Esophagus squamous epithelium (tissue), 5 donors: ENCODE results near the gene STING1. TPM values are rescaled to one million over a fixed set of nuclear protein-coding genes. Genes with fewer than 3 reads are reported as not detected.
"Not testable (repeated sequence)": the region's sequence is repeated elsewhere in the genome, so short reads cannot be mapped to it uniquely, and the experiment has no call there.

Experiments
- DNase-seq: peaks from one replicate; lab custom pipeline; 2025; lab: John Stamatoyannopoulos, UW
- H3K27ac ChIP-seq, 4 donors: fragments of 200-600 bp; sonication (generic); one replicate each; pipeline ENCODE4 v1.5.1; 2016 to 2019; ENCODE audit warnings: mild to moderate bottlenecking in 1 of 4
- H3K27me3 ChIP-seq, 4 donors: fragments of 200-600 bp; sonication (generic); 1 replicate in 3 of 4; 2 replicates in 1 of 4; pipeline versions ENCODE4 v1.5.1 to v1.6.0; 2017 to 2021; ENCODE audit warnings: antibody characterized with exemption in 1 of 4
- H3K36me3 ChIP-seq, 3 donors: fragments of 200-600 bp; sonication (generic); one replicate each; pipeline ENCODE4 v1.5.1; 2016 to 2019
- H3K4me1 ChIP-seq, 3 donors: fragments of 200-600 bp; sonication (generic); one replicate each; pipeline ENCODE4 v1.5.1; 2017 to 2019
- H3K4me3 ChIP-seq, 4 donors: fragments of 200-600 bp; sonication (generic); 1 replicate in 3 of 4; 2 replicates in 1 of 4; pipeline ENCODE4 v1.5.1; 2016 to 2019; ENCODE audit warnings: mild to moderate bottlenecking in 2 of 4, moderate library complexity in 1 of 4
- H3K9me3 ChIP-seq, 3 donors: fragments of 200-600 bp; sonication (generic); one replicate each; pipeline ENCODE4 v1.5.1; 2016 to 2019
- POLR2A ChIP-seq, 4 donors: fragments of 450-650 bp; IDR thresholded peaks; one replicate each; pipeline ENCODE4 v1.6.1; 2017; ENCODE audit warnings: antibody characterized with exemption in 4 of 4, mild to moderate bottlenecking in 4 of 4, moderate library complexity in 3 of 4
- WGBS, 2 donors: methylation state at CpG; one replicate each; pipeline ENCODE4 v1.1.5; 2018; 5-methylcytosine and 5-hydroxymethylcytosine counted together
- intact Hi-C: fragments of 100-400 bp; cut with DNase I; formaldehyde crosslinking; loops from one replicate; pipeline ENCODE4 v1.15.0; 2022
- total RNA-seq, 4 donors: library from RNA; depleted of rRNA; stranded (reverse); fragments of >200 nt; gene quantifications; one replicate each; pipeline ENCODE4 v1.1.0, GENCODE V29; 2016
- TF ChIP-seq, protein P1 (sequence below), 6 experiments: fragments of 450-650 bp in 4 of 6; fragments of 200-600 bp in 2 of 6; sonication (generic) in 2 of 6; IDR thresholded peaks; one replicate each; pipeline ENCODE4 v1.5.1; 2016 to 2019; ENCODE audit warnings: antibody characterized with exemption in 6 of 6, mild to moderate bottlenecking in 4 of 6, moderate library complexity in 4 of 6
- donor health status: DM: yes; HTN: yes; CAD: no.

Gene STING1
- total RNA-seq, 4 donors from 2014 or later, result 33.0 to 49.6 (median 38.6) TPM

DNA sequence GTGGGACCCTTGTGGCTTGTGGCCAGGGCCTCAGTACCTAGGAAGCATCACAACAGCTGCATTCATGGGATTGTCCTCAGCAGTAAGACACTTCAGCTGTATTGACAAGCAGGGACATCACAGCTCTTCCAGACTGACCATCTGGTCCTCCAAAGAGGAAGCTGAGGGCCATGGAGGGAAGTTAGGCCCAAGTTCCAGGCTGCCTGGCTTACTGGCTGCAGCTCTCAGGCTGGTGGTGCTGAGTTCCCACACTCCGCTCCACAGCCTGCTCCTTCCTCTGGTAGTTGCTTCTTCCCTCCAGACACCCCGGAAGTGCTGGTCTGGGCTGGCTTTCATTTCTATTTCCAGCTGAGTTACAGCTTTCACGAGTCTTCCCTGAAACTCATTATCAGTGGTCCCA, 5.7 kb upstream of the STING1 start:
- H3K36me3 ChIP-seq, result no peaks in the 10 kb centered on the region
- intact Hi-C loops, result no loop called here
- WGBS, 2 donors, result 52 to 59% methylated on average over 2 to 3 of the region's 3 CpGs
- DNase-seq, result no peak
- no peak for TF ChIP-seq POLR2A (IDR thresholded peaks at IDR 0.05)
- TF ChIP-seq, protein P1, sequence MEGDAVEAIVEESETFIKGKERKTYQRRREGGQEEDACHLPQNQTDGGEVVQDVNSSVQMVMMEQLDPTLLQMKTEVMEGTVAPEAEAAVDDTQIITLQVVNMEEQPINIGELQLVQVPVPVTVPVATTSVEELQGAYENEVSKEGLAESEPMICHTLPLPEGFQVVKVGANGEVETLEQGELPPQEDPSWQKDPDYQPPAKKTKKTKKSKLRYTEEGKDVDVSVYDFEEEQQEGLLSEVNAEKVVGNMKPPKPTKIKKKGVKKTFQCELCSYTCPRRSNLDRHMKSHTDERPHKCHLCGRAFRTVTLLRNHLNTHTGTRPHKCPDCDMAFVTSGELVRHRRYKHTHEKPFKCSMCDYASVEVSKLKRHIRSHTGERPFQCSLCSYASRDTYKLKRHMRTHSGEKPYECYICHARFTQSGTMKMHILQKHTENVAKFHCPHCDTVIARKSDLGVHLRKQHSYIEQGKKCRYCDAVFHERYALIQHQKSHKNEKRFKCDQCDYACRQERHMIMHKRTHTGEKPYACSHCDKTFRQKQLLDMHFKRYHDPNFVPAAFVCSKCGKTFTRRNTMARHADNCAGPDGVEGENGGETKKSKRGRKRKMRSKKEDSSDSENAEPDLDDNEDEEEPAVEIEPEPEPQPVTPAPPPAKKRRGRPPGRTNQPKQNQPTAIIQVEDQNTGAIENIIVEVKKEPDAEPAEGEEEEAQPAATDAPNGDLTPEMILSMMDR (IDR thresholded peaks at IDR 0.05), result no peak
- no peaks in the 10 kb centered on the region for H3K27me3 ChIP-seq
- no peak overlapping the region for H3K4me3 ChIP-seq
- peak overlapping the region in 2 of 4 donors; percentile 55 to 66 for H3K27ac ChIP-seq
- peaks cover 5 to 33% (median 21%) of the 10 kb centered on the region in 3 donors for H3K4me1 ChIP-seq
- H3K9me3 ChIP-seq, result no peaks in the 10 kb centered on the region

DNA sequence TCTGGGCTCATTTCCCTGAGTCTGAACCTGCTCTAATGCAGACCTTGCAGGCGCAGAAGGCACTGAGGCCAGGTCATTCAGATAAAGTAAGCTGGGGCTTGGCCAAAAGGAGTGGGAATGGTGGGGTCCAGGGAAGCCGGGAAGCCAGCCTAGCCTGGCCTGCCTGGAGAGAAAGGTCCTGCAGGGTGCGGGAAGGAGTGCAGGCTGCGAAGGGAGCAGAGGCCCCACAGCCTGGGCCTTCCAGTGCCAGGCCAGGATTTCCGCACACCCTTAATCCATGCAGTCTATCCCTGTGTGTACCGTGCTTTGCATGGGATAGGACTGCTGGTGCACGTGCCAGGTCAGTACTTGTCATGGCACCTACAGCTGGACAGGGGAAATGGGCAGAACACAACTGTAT, 3.6 kb upstream of the STING1 start:
- WGBS, 2 donors, result 33 to 86% methylated on average over 1 of the region's 7 CpGs
- no peaks in the 10 kb centered on the region for H3K36me3 ChIP-seq
- peaks cover 16 to 44% (median 23%) of the 10 kb centered on the region in 3 donors for H3K4me1 ChIP-seq
- no peaks in the 10 kb centered on the region for H3K9me3 ChIP-seq
- no peak for DNase-seq
- H3K27ac ChIP-seq, result no peak overlapping the region
- no peak overlapping the region for H3K4me3 ChIP-seq
- H3K27me3 ChIP-seq, result no peaks in the 10 kb centered on the region
- TF ChIP-seq, protein P1 (IDR thresholded peaks at IDR 0.05), result no peak
- TF ChIP-seq POLR2A (IDR thresholded peaks at IDR 0.05), result no peak
- intact Hi-C loops, result no loop called here

DNA sequence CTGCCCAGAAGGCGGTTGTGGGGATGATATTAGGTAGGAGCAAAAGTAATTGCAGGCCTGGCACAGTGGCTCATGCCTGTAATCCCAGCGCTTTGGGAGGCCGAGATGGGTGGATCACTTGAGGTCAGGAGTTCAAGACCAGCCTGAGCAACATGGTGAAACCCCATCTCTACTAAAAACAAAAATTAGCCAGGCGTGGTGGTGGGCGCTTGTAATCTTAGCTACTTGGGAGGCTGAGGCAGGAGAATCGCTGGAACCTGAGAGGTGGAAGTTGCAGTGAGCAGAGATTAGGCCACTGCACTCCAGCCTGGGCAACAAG, 291 bp upstream of the STING1 start:
- intact Hi-C loops, result not testable (repeated sequence)
- WGBS, 2 donors, result 39 to 45% methylated on average over 6 of the region's 6 CpGs
- H3K4me3 ChIP-seq, result peak overlapping the region; percentile 35 to 77 (median 50)

DNA sequence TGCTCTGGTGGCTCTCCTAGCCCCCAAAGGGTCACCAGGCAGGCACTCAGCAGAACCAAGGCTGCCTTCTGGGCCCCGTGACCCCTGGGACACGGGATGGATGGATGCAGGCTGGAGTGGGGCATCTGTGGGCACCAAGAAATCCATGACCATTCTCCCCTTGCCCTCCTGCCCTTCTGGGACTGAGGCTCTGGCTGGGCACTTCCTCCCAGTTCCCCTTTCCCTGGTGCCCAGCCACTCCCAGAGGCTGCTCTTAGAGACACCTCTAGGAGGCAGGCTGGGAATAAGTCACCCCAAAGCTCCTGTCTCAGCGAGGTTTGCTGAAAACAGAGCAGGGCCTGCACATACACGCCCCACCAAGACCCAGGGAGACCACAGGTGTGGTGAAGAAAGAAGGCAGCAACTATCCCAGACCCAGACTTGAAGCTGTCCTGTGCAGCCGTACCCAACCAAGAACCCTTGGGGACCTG, 943 bp downstream of the STING1 start:
- no peaks in the 10 kb centered on the region for H3K9me3 ChIP-seq
- H3K27me3 ChIP-seq, result no peaks in the 10 kb centered on the region
- H3K27ac ChIP-seq, result peak overlapping the region; percentile 91 to 99 (median 94)
- no CpG with 5 or more reads among the region's 5 CpGs for WGBS, 2 donors
- TF ChIP-seq POLR2A (IDR thresholded peaks at IDR 0.05), result no peak
- TF ChIP-seq, protein P1 (IDR thresholded peaks at IDR 0.05), result peak in 4 of 6 experiments; percentile 18 to 61 (median 34)
- intact Hi-C loops, result no loop called here
- H3K36me3 ChIP-seq, result peaks cover 0 to 34% (median 13%) of the 10 kb centered on the region in 3 donors
- H3K4me1 ChIP-seq, result peaks cover 25 to 73% (median 38%) of the 10 kb centered on the region in 3 donors
- peak overlapping the region; percentile 35 to 77 (median 50) for H3K4me3 ChIP-seq
- DNase-seq, result no peak

More for the DNA sequence above, 291 bp upstream of the STING1 start:
- Histone ChIP-seq H3K4me1 (peaks cover 25 to 73% (median 38%) of the 10 kb centered on the region in 3 donors), H3K27ac (peak overlapping the region; percentile 91 to 99 (median 94)), H3K36me3 (peaks cover 0 to 21% (median 3%) of the 10 kb centered on the region in 3 donors)
- H3K9me3 ChIP-seq, DNase-seq, H3K27me3 ChIP-seq: not testable (repeated sequence)

DNA sequence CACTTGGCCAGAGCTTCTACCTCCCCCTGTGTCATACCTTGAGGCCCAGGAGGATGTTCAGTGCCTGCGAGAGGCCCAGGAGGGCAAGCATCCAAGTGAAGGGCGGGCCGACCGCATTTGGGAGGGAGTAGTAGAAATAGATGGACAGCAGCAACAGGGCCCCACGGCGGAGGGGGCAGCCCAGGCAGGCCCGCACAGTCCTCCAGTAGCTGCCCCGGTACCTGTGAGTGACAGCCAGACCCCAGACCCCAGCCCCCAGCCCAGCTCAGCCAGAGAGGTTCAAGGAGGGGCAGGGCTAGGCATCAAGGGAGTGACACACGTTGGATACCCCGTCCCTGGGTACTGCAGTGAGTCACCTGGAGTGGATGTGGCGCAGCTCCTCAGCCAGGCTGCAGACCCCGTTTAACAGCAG, 1.4 kb downstream of the STING1 start:
- Histone ChIP-seq H3K4me3 (peak overlapping the region; percentile 35 to 77 (median 50)), H3K4me1 (peaks cover 25 to 73% (median 38%) of the 10 kb centered on the region in 3 donors), H3K27me3 (no peaks in the 10 kb centered on the region), H3K9me3 (no peaks in the 10 kb centered on the region), H3K27ac (peak overlapping the region; percentile 91 to 99 (median 94)), H3K36me3 (peaks cover 2 to 39% (median 17%) of the 10 kb centered on the region in 3 donors)
- intact Hi-C loops, result no loop called here
- 9% methylated on average over 6 of the region's 12 CpGs; no CpG with 5 or more reads in 1 of the 2 donors for WGBS, 2 donors
- no peak for DNase-seq
- TF ChIP-seq POLR2A (IDR thresholded peaks at IDR 0.05), result no peak
- TF ChIP-seq, protein P1 (IDR thresholded peaks at IDR 0.05), result no peak

DNA sequence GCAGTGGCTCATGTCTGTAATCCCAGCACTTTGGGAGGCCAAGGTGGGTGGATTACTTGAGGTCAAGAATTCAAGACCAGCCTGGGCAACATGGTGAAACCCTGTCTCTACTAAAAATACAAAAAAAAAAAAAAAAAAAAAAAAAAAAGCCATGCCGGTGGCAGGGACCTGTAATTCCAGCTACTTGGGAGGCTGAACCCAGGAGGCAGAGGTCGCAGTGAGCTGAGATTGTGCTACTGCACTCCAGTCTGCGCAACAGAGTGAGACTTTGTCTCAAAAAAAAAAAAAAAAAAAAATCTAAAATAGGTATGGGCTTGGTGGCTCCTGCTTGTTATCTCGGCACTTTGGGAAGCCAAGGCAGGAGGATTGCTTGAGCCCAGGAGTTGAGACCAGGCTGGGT, 2.8 kb downstream of the STING1 start:
- Histone ChIP-seq H3K27ac (peak overlapping the region in 2 of 4 donors; percentile 21 to 94), H3K36me3 (peaks cover 7 to 53% (median 25%) of the 10 kb centered on the region in 3 donors), H3K4me1 (peaks cover 25 to 77% (median 41%) of the 10 kb centered on the region in 3 donors)
- 90% methylated on average over 4 of the region's 4 CpGs for WGBS, 2 donors
- H3K4me3 ChIP-seq, H3K9me3 ChIP-seq, DNase-seq, H3K27me3 ChIP-seq, intact Hi-C loops: not testable (repeated sequence)

DNA sequence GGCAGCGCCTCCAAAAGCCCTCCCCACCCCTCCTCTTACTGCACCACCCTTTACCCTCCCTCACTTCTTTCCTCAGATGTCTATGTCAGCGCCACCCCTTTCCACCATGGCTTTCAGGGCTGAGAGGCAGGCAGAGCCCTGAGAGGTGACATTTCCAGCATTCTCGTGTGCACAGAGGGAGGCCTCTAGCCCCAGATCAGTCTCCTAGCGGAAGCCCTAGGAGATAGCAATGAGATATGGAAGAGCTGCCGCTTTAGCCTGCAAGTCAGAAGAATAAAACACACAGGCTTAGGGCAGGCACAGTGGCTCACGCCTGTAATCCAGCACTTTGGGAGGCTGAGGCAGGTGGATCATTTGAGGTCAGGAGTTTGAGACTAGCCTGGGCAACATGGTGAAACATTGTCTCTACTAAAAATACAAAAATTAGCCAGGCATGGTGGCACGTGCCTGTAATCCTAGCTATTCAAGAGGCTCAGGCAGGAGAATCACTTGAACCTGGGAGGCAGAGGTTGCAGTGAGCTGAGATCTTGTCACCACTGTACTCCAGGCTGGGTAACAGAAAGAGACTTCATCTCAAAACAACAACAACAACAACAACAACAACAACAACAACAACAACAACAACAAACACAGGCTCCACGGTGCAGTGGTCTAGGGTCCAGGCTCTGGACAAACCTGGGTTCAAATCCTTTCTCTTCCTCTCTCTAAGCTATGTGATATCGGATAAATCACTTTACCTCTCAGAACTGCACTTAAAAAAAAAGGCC, 3.7 kb downstream of the STING1 start:
- DNase-seq, H3K4me3 ChIP-seq, H3K27me3 ChIP-seq, intact Hi-C loops, H3K9me3 ChIP-seq: not testable (repeated sequence)
- Histone ChIP-seq H3K36me3 (peaks cover 7 to 53% (median 25%) of the 10 kb centered on the region in 3 donors), H3K4me1 (peaks cover 25 to 77% (median 43%) of the 10 kb centered on the region in 3 donors), H3K27ac (peak overlapping the region in 2 of 4 donors; percentile 11 to 21)
- 68 to 85% methylated on average over 4 to 8 of the region's 9 CpGs for WGBS, 2 donors
